Astrocyte (in vitro differentiated cells and primary cell): ENCODE results near the gene FAM124A.

ENCODE experiments used
- CTCF ChIP-seq: IDR thresholded peaks from 2 replicates; pipeline ENCODE4 v1.5.1; 2011; ENCODE audit warnings: low read depth, mild to moderate bottlenecking, inconsistent platforms, low read length, moderate library complexity; ENCODE audit not compliant: insufficient read depth
- EZH2 ChIP-seq: IDR thresholded peaks from 2 replicates; pipeline ENCODE4 v1.6.1; 2012; ENCODE audit warnings: mild to moderate bottlenecking, low read length, inconsistent platforms; ENCODE audit not compliant: insufficient read depth

DNA sequence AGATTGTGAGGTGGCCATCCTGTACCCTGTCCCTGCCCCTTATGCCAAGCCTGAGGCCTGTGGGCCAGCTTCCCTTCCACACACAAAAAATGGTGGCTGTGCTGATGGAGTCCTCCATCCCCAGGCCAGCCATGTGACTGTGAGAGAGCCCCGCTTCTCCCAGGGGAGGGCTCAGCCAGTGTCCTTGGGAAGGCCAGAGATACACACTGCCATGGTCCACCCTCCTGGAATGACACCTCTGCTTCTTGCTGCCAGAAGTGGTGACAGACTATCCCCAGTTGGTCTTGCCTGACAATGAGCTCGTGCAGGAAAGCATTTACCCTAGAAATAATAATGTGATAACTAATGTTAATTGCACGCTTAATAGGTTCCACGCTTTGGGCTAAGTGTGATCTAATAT is 38.0 kb downstream of the FAM124A start:
- TF ChIP-seq CTCF (no peak), EZH2 (no peak)
